GM12865 (cell line): ENCODE data around the gene BORCS5.

Experiments used
- DNase-seq: peaks from one replicate; pipeline ENCODE4 v3.0.0; 2010; ENCODE audit warnings: low read depth
- H3K4me3 ChIP-seq: 2 replicates; pipeline ENCODE4 v1.5.1; 2011; ENCODE audit warnings: mild to moderate bottlenecking, low read depth, low read length, control low read depth
- TF ChIP-seq, protein P1 (sequence below): IDR thresholded peaks from 2 replicates; pipeline ENCODE4 v1.5.1; 2011; ENCODE audit warnings: low read length, control low read depth, low read depth, inconsistent platforms; ENCODE audit not compliant: insufficient read depth; ENCODE audit errors: missing control alignments

BORCS5 gene

GRCh38 chr12:12446786-12447185 is 89.9 kb downstream of the BORCS5 start:
- TF ChIP-seq, protein P1, sequence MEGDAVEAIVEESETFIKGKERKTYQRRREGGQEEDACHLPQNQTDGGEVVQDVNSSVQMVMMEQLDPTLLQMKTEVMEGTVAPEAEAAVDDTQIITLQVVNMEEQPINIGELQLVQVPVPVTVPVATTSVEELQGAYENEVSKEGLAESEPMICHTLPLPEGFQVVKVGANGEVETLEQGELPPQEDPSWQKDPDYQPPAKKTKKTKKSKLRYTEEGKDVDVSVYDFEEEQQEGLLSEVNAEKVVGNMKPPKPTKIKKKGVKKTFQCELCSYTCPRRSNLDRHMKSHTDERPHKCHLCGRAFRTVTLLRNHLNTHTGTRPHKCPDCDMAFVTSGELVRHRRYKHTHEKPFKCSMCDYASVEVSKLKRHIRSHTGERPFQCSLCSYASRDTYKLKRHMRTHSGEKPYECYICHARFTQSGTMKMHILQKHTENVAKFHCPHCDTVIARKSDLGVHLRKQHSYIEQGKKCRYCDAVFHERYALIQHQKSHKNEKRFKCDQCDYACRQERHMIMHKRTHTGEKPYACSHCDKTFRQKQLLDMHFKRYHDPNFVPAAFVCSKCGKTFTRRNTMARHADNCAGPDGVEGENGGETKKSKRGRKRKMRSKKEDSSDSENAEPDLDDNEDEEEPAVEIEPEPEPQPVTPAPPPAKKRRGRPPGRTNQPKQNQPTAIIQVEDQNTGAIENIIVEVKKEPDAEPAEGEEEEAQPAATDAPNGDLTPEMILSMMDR, result no peak
- no peak overlapping the region for H3K4me3 ChIP-seq
- no peak for DNase-seq

GRCh38 chr12:12447236-12447635 is 90.4 kb downstream of the BORCS5 start:
- no peak overlapping the region for H3K4me3 ChIP-seq
- TF ChIP-seq, protein P1, result no peak
- no peak for DNase-seq

- no peak for DNase-seq
- no peak overlapping the region for H3K4me3 ChIP-seq
- TF ChIP-seq, protein P1, result no peak
Measured at GRCh38 chr12:12447837-12448236, 91.0 kb downstream of the BORCS5 start.

GRCh38 chr12:12449533-12450025 is 92.7 kb downstream of the BORCS5 start:
- no peak for DNase-seq
- TF ChIP-seq, protein P1, result no peak
- H3K4me3 ChIP-seq, result no peak overlapping the region

GRCh38 chr12:12450043-12450471 is 93.2 kb downstream of the BORCS5 start:
- no peak for DNase-seq
- H3K4me3 ChIP-seq, result no peak overlapping the region
- TF ChIP-seq, protein P1, result no peak

- no peak for DNase-seq
- H3K4me3 ChIP-seq, result no peak overlapping the region
- TF ChIP-seq, protein P1, result no peak
Measured at GRCh38 chr12:12451098-12451497, 94.2 kb downstream of the BORCS5 start.

- H3K4me3 ChIP-seq, result no peak overlapping the region
- no peak for DNase-seq
- TF ChIP-seq, protein P1, result no peak
Measured at GRCh38 chr12:12452326-12452902, 95.5 kb downstream of the BORCS5 start.
